Neural progenitor cell (in vitro differentiated cells): Measurements from ENCODE around the gene HEPH. TPM values are rescaled to one million over a fixed set of nuclear protein-coding genes. Genes with fewer than 3 reads are reported as not detected.

ENCODE experiments used
- DNase-seq: peaks from one replicate; pipeline ENCODE4 v3.0.0-alpha.2; 2016; ENCODE audit warnings: low spot score
- H2AFZ ChIP-seq: fragments of 200-600 bp; sonication (generic); replicated peaks from 2 replicates; pipeline ENCODE4 v1.6.1; 2016; ENCODE audit warnings: antibody characterized with exemption
- H3F3A ChIP-seq: fragments of 200-600 bp; sonication (generic); 2 replicates; pipeline ENCODE4 v1.6.1; 2016; ENCODE audit warnings: antibody characterized with exemption, low read depth
- H3K27ac ChIP-seq: fragments of 200-600 bp; sonication (generic); 2 replicates; pipeline ENCODE4 v1.5.1; 2016; ENCODE audit warnings: mild to moderate bottlenecking
- H3K27me3 ChIP-seq: fragments of 200-600 bp; sonication (generic); 2 replicates; pipeline ENCODE4 v1.6.1; 2016; ENCODE audit warnings: mild to moderate bottlenecking, moderate library complexity
- H3K36me3 ChIP-seq: fragments of 200-600 bp; sonication (generic); 2 replicates; pipeline ENCODE4 v1.5.1; 2016
- H3K4me1 ChIP-seq: fragments of 200-600 bp; sonication (generic); 2 replicates; pipeline ENCODE4 v1.6.1; 2016; ENCODE audit warnings: mixed run types
- H3K4me2 ChIP-seq: fragments of 200-600 bp; sonication (generic); 2 replicates; pipeline ENCODE4 v1.6.1; 2016
- H3K4me3 ChIP-seq: fragments of 200-600 bp; sonication (generic); 2 replicates; pipeline ENCODE4 v1.5.1; 2016
- H3K79me2 ChIP-seq: fragments of 200-600 bp; sonication (generic); 2 replicates; pipeline ENCODE4 v1.6.1; 2016; ENCODE audit warnings: low read depth
- H3K9ac ChIP-seq: fragments of 200-600 bp; sonication (generic); 2 replicates; pipeline ENCODE4 v1.6.1; 2016
- H3K9me3 ChIP-seq: fragments of 200-600 bp; sonication (generic); 2 replicates; pipeline ENCODE4 v1.5.1; 2016; ENCODE audit warnings: low read depth
- H4K20me1 ChIP-seq: fragments of 200-600 bp; sonication (generic); 2 replicates; pipeline ENCODE4 v1.6.1; 2016; ENCODE audit warnings: low read depth
- H3K27ac Mint-ChIP-seq: 3 replicates; pipeline ENCODE4 v1.8.0; 2021; ENCODE audit warnings: mixed read lengths
- H3K27me3 Mint-ChIP-seq: 2 replicates; pipeline ENCODE4 v1.8.0; 2022; ENCODE audit warnings: low read depth, mild to moderate bottlenecking, inconsistent platforms, moderate library complexity, mixed read lengths; ENCODE audit not compliant: insufficient read depth
- H3K36me3 Mint-ChIP-seq: 3 replicates; pipeline ENCODE4 v1.8.0; 2021; ENCODE audit warnings: mixed read lengths
- H3K4me1 Mint-ChIP-seq: 3 replicates; pipeline ENCODE4 v1.8.0; 2021; ENCODE audit warnings: mixed read lengths
- H3K4me3 Mint-ChIP-seq: 3 replicates; pipeline ENCODE4 v1.8.0; 2021; ENCODE audit warnings: mild to moderate bottlenecking, moderate library complexity, mixed read lengths
- H3K9me3 Mint-ChIP-seq: 3 replicates; pipeline ENCODE4 v1.8.0; 2020; ENCODE audit warnings: mixed read lengths
- CTCF ChIP-seq: fragments of 200-600 bp; sonication (generic); IDR thresholded peaks from 2 replicates; pipeline ENCODE4 v1.5.1; 2017; ENCODE audit warnings: antibody characterized with exemption, mild to moderate bottlenecking
- EZH2 ChIP-seq: fragments of 200-600 bp; sonication (generic); IDR thresholded peaks from 2 replicates; pipeline ENCODE4 v1.6.1; 2017; ENCODE audit warnings: antibody characterized with exemption, mild to moderate bottlenecking, moderate library complexity
- EZH2phosphoT487 ChIP-seq: fragments of 200-600 bp; sonication (generic); IDR thresholded peaks from 2 replicates; pipeline ENCODE4 v1.6.1; 2017; ENCODE audit warnings: antibody characterized with exemption
- total RNA-seq: library from RNA; depleted of rRNA; stranded (reverse); fragments of >200 nt; gene quantifications from 2 replicates; pipeline ENCODE4 v1.2.3, GENCODE V29; 2015; ENCODE audit warnings: low replicate concordance

The HEPH gene
- total RNA-seq, 1 donor from 2014 or later: 112 TPM

- H3K27ac ChIP-seq: no peak overlapping the region
- DNase-seq: no peak
- H3K27me3 ChIP-seq: no peaks in the 10 kb centered on the region
- H3K4me1 Mint-ChIP-seq: no peaks in the 10 kb centered on the region
- no peaks in the 10 kb centered on the region for H3K4me1 ChIP-seq
- H3K27me3 Mint-ChIP-seq: no peaks in the 10 kb centered on the region
- no peak overlapping the region for H3K4me3 ChIP-seq
- no peak overlapping the region for H3K9ac ChIP-seq
- H3K79me2 ChIP-seq: no peaks in the 10 kb centered on the region
- no peak overlapping the region for H2AFZ ChIP-seq
- peaks cover 6% of the 10 kb centered on the region for H3K9me3 ChIP-seq
- peaks cover 10% of the 10 kb centered on the region for H3K36me3 ChIP-seq
- TF ChIP-seq EZH2phosphoT487 (no peak), CTCF (no peak), EZH2 (no peak)
- H3K27ac Mint-ChIP-seq: no peak overlapping the region
- peaks cover 11% of the 10 kb centered on the region for H3K36me3 Mint-ChIP-seq
- peaks cover 9% of the 10 kb centered on the region for H3K9me3 Mint-ChIP-seq
- no peaks in the 10 kb centered on the region for H3F3A ChIP-seq
- H3K4me3 Mint-ChIP-seq: no peak overlapping the region
- H3K4me2 ChIP-seq: no peak overlapping the region
- H4K20me1 ChIP-seq: no peaks in the 10 kb centered on the region
Observed at GRCh38 chrX:66191563-66191962, 27.5 kb downstream of the HEPH start.

GRCh38 chrX:66193821-66194220 is 29.8 kb downstream of the HEPH start:
- Histone ChIP-seq H3K4me1 (no peaks in the 10 kb centered on the region), H2AFZ (no peak overlapping the region), H3K79me2 (no peaks in the 10 kb centered on the region), H4K20me1 (no peaks in the 10 kb centered on the region), H3K9me3 (peaks cover 6% of the 10 kb centered on the region), H3K9ac (no peak overlapping the region), H3K4me3 (no peak overlapping the region), H3F3A (no peaks in the 10 kb centered on the region), H3K27ac (no peak overlapping the region), H3K27me3 (no peaks in the 10 kb centered on the region), H3K4me2 (no peak overlapping the region), H3K36me3 (peaks cover 10% of the 10 kb centered on the region)
- H3K27ac Mint-ChIP-seq: no peak overlapping the region
- TF ChIP-seq EZH2 (no peak), EZH2phosphoT487 (no peak), CTCF (no peak)
- H3K4me3 Mint-ChIP-seq: no peak overlapping the region
- no peaks in the 10 kb centered on the region for H3K4me1 Mint-ChIP-seq
- peaks cover 2% of the 10 kb centered on the region for H3K36me3 Mint-ChIP-seq
- DNase-seq: no peak
- H3K9me3 Mint-ChIP-seq: peaks cover 2% of the 10 kb centered on the region
- no peaks in the 10 kb centered on the region for H3K27me3 Mint-ChIP-seq

- Histone ChIP-seq H3K4me2 (no peak overlapping the region), H2AFZ (no peak overlapping the region), H3K27me3 (no peaks in the 10 kb centered on the region), H3K9ac (no peak overlapping the region), H3K4me3 (no peak overlapping the region), H3F3A (no peaks in the 10 kb centered on the region), H3K4me1 (no peaks in the 10 kb centered on the region), H4K20me1 (no peaks in the 10 kb centered on the region), H3K79me2 (no peaks in the 10 kb centered on the region), H3K9me3 (peaks cover 6% of the 10 kb centered on the region), H3K36me3 (peaks cover 13% of the 10 kb centered on the region), H3K27ac (no peak overlapping the region)
- H3K4me3 Mint-ChIP-seq: no peak overlapping the region
- no peak for TF ChIP-seq EZH2
- TF ChIP-seq EZH2phosphoT487: no peak
- no peak for TF ChIP-seq CTCF
- H3K9me3 Mint-ChIP-seq: no peaks in the 10 kb centered on the region
- DNase-seq: no peak
- H3K4me1 Mint-ChIP-seq: no peaks in the 10 kb centered on the region
- H3K27me3 Mint-ChIP-seq: no peaks in the 10 kb centered on the region
- no peak overlapping the region for H3K27ac Mint-ChIP-seq
- no peaks in the 10 kb centered on the region for H3K36me3 Mint-ChIP-seq
Observed at GRCh38 chrX:66200050-66200664, 36.1 kb downstream of the HEPH start.
